ENCODE measurements around the gene RSAD1. TPM values are rescaled to one million over a fixed set of nuclear protein-coding genes. Genes with fewer than 3 reads are reported as not detected.

The RSAD1 gene
- polyA plus RNA-seq, 1 of the 3 experiments (the other 2 are of a cell fraction), result 44.7 TPM

- Histone ChIP-seq H2AFZ (ENCODE audit: low read depth) (no peak overlapping the region), H3K79me2 (ENCODE audit: insufficient read depth) (peaks cover 4% of the 10 kb centered on the region; the same call in 1 of the 2 replicates), H3K36me3 (replicated peaks in 1 of 2; ENCODE audit: control insufficient read depth in 1 of 2, insufficient read depth in 2 of 2, low read length in 1 of 2) (no peaks in the 10 kb centered on the region), H3K4me2 (no peak overlapping the region), H3K27me3 (ENCODE audit: insufficient read depth) (no peaks in the 10 kb centered on the region), H3F3A (replicated peaks; ENCODE audit: insufficient read depth) (no peaks in the 10 kb centered on the region), H3K9me3 (no peaks in the 10 kb centered on the region), H3K4me1 (ENCODE audit: control insufficient read depth in 1 of 2, insufficient read depth in 2 of 2, low read depth in 1 of 2, low read length in 1 of 2) (no peaks in the 10 kb centered on the region), H3K4me3 (ENCODE audit: low read depth in 2 of 2, low read length in 1 of 2) (no peak overlapping the region), H3K9me2 (no peaks in the 10 kb centered on the region), H3K9ac (no peak overlapping the region), H4K20me1 (ENCODE audit: insufficient read depth) (no peaks in the 10 kb centered on the region), H3K27ac (ENCODE audit: low read depth in 2 of 2, low read length in 1 of 2) (no peak overlapping the region)
- CTCF ChIA-PET, result interaction anchor here (0.8 to 1.2 kb wide), 3 partner anchors 11 to 236 kb away, joined by 3 to 7 read pairs (median 3); partner anchors contain the start of gene COL1A1
- POLR2A ChIA-PET, result no interaction called here
- TF ChIP-seq CTCF (IDR thresholded peaks at IDR 0.05), result no peak
- no peak for DNase-seq
- WGBS (ENCODE audit: low lambda C conversion rate), result 100% methylated on average over 4 of the region's 4 CpGs
These were observed 41.3 kb upstream of the RSAD1 start for GRCh38 chr17:50437409-50437808.

- H3K27me3 ChIP-seq (ENCODE audit: insufficient read depth), result no peaks in the 10 kb centered on the region
- H3K4me3 ChIP-seq (ENCODE audit: low read depth in 2 of 2, low read length in 1 of 2), result no peak overlapping the region
- TF ChIP-seq CTCF (IDR thresholded peaks at IDR 0.05), result no peak
- no peak for TF ChIP-seq TAF1 (IDR thresholded peaks at IDR 0.05; ENCODE audit: borderline replicate concordance, low read depth, low read length)
- TF ChIP-seq ELF1 (IDR thresholded peaks at IDR 0.05), result no peak
- no peak for TF ChIP-seq RXRA (IDR thresholded peaks at IDR 0.05; ENCODE audit: borderline replicate concordance, low read depth)
- no peak for TF ChIP-seq YY1 (IDR thresholded peaks at IDR 0.05; ENCODE audit: low read depth)
- TF ChIP-seq RCOR1 (IDR thresholded peaks at IDR 0.05; ENCODE audit: low read length), result no peak
- no peak for TF ChIP-seq FOXM1 (IDR thresholded peaks at IDR 0.05; ENCODE audit: low read depth)
- TF ChIP-seq SIN3A (IDR thresholded peaks at IDR 0.05; ENCODE audit: borderline replicate concordance, low read depth, low read length), result no peak
- TF ChIP-seq TCF12 (IDR thresholded peaks at IDR 0.05), result no peak
- TF ChIP-seq RAD21 (IDR thresholded peaks at IDR 0.05; ENCODE audit: low read length), result no peak
- TF ChIP-seq MAX (IDR thresholded peaks at IDR 0.05; ENCODE audit: low read depth), result no peak
- no peak for TF ChIP-seq USF2 (IDR thresholded peaks at IDR 0.05; ENCODE audit: borderline replicate concordance, low read depth, low read length)
- no peak for TF ChIP-seq REST (IDR thresholded peaks at IDR 0.05; ENCODE audit: low read depth, low read length)
- TF ChIP-seq SMC3 (IDR thresholded peaks at IDR 0.05; ENCODE audit: low read depth, low read length), result no peak
- TF ChIP-seq GATA2 (CRISPR knock-in tag; IDR thresholded peaks at IDR 0.05), result no peak
- TF ChIP-seq FOXJ3 (CRISPR knock-in tag; IDR thresholded peaks at IDR 0.05), result no peak
- TF ChIP-seq CHD2 (IDR thresholded peaks at IDR 0.05; ENCODE audit: low read length, partially characterized antibody), result no peak
- TF ChIP-seq RFX5 (IDR thresholded peaks at IDR 0.05; ENCODE audit: low read length), result no peak
- no peak for TF ChIP-seq TEAD4 (IDR thresholded peaks at IDR 0.05; ENCODE audit: borderline replicate concordance, insufficient read depth)
- no peak overlapping the region for H2AFZ ChIP-seq (ENCODE audit: low read depth)
- no peak overlapping the region for H3K4me2 ChIP-seq
- H3F3A ChIP-seq (replicated peaks; ENCODE audit: insufficient read depth), result peaks cover 3% of the 10 kb centered on the region
- no peaks in the 10 kb centered on the region for H3K9me2 ChIP-seq
- H3K9ac ChIP-seq, result no peak overlapping the region
- H3K9me3 ChIP-seq, result no peaks in the 10 kb centered on the region
- ChIA-PET POLR2A (no interaction called here), CTCF (interaction anchor here (1.8 kb wide), 1 partner anchor 14 kb away, joined by 4 read pairs; no protein-coding TSS in a partner anchor)
- DNase-seq, result no peak
- peaks cover 9% of the 10 kb centered on the region; the same call in 1 of the 2 replicates for H4K20me1 ChIP-seq (ENCODE audit: insufficient read depth)
- 95% methylated on average over 4 of the region's 4 CpGs for WGBS (ENCODE audit: low lambda C conversion rate)
- H3K79me2 ChIP-seq (ENCODE audit: insufficient read depth), result peaks cover 9% of the 10 kb centered on the region; the same call in 1 of the 2 replicates
- H3K27ac ChIP-seq (ENCODE audit: low read depth in 2 of 2, low read length in 1 of 2), result no peak overlapping the region
- H3K36me3 ChIP-seq (replicated peaks in 1 of 2; ENCODE audit: control insufficient read depth in 1 of 2, insufficient read depth in 2 of 2, low read length in 1 of 2), result no peaks in the 10 kb centered on the region
- peaks cover 0 to 10% of the 10 kb centered on the region in 2 experiments; a peak in 1 of 4 replicates for H3K4me1 ChIP-seq (ENCODE audit: control insufficient read depth in 1 of 2, insufficient read depth in 2 of 2, low read depth in 1 of 2, low read length in 1 of 2)
These were observed 39.7 kb upstream of the RSAD1 start for GRCh38 chr17:50439008-50439407.

All from SK-N-SH (cell line).